ENCODE measurements around the gene AMOTL1.

AMOTL1 gene

DNA sequence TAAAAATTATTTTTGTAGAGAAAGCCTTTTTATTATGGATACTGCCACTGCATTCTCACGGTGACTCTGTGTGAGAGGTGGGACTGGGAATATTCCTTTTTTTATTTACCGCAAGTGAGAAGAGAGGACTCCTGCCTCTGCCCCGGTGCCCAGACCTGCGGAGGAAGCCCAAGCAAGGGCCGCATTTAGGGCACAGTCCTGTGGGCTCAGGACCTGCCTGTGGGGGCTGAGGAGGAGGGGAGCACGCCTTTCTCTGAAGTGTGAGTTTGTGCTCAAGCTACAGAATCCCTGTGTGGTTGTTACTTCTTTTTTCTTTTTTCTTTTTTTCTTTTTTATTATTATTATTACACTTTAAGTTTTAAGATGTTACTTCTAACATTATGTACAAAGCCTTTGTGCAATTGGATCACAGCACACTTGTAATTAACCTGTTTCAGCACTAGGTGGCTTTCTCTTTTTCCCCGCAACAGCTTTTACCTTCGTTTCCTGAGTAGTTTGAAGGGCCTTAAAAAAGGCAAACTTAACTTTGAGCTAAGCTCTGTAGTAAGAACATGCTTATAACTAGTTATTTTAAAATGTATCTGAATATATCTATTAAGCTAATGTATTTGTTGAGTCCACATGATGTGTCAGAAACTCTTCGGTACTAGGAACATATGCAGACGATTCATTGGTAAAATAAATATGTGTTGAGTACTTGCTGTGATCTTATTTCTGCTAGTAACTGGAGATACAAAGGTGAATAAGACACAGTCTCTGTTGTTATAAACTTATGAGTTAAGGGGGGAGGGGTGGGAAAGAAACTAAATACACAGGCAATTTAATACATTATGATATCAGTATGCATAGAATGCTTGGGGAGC lies 18.3 kb downstream of the AMOTL1 start:
- CTCF ChIA-PET: interaction anchor here (0.6 to 1.1 kb wide), 5 partner anchors 9 to 167 kb away, joined by 3 to 4 read pairs (median 3); no protein-coding TSS in a partner anchor
- DNase-seq (ENCODE audit: extremely low spot score): peak; percentile 45
- no peak for TF ChIP-seq SP1 (IDR thresholded peaks at IDR 0.05)
- no peak for TF ChIP-seq LEF1 (IDR thresholded peaks at IDR 0.05; ENCODE audit: borderline replicate concordance)
- TF ChIP-seq NFRKB (IDR thresholded peaks at IDR 0.05): no peak
- TF ChIP-seq HDGF (IDR thresholded peaks at IDR 0.05; ENCODE audit: borderline replicate concordance): no peak
- no peak for TF ChIP-seq FOXM1 (IDR thresholded peaks at IDR 0.05; ENCODE audit: borderline replicate concordance)
- POLR2A ChIA-PET: no interaction called here

DNA sequence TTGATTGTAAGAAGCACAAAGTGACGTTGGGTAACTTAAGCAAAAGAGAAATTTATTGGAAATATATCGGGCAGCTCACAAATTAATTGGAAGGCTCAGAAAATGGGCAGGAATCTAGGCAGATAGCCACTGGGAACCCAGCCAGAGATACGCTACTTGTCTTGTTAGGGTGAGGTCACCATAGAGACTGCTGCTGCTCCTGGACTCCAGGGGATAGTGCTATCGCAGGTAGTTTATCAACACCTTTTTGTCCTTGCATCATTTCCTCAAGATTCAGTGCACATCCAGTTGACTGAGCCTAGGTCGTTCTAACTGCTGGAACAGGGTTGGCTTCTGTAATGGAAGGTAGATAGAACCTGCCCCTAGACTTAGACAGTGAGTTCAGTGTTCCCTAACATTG lies 19.6 kb downstream of the AMOTL1 start:
- ChIA-PET POLR2A (interaction anchor here (1.3 kb wide), 1 partner anchor 20 kb away, joined by 3 read pairs; the partner anchor contains the start of gene AMOTL1), CTCF (no interaction called here)
- TF ChIP-seq, protein P1, sequence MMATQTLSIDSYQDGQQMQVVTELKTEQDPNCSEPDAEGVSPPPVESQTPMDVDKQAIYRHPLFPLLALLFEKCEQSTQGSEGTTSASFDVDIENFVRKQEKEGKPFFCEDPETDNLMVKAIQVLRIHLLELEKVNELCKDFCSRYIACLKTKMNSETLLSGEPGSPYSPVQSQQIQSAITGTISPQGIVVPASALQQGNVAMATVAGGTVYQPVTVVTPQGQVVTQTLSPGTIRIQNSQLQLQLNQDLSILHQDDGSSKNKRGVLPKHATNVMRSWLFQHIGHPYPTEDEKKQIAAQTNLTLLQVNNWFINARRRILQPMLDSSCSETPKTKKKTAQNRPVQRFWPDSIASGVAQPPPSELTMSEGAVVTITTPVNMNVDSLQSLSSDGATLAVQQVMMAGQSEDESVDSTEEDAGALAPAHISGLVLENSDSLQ (IDR thresholded peaks at IDR 0.05): no peak
- TF ChIP-seq ARNT (IDR thresholded peaks at IDR 0.05) (no peak), FOXK2 (IDR thresholded peaks at IDR 0.05) (no peak), LEF1 (IDR thresholded peaks at IDR 0.05; ENCODE audit: borderline replicate concordance) (no peak), CTBP1 (IDR thresholded peaks at IDR 0.05; ENCODE audit: borderline replicate concordance) (no peak), ZNF384 (IDR thresholded peaks at IDR 0.05) (no peak), FOXA1 (IDR thresholded peaks at IDR 0.05) (no peak), SUZ12 (IDR thresholded peaks at IDR 0.05) (no peak), L3MBTL2 (conservative IDR thresholded peaks at IDR 0.05) (no peak), TARDBP (IDR thresholded peaks at IDR 0.05) (no peak), HDGF (IDR thresholded peaks at IDR 0.05; ENCODE audit: borderline replicate concordance) (no peak), FOXM1 (IDR thresholded peaks at IDR 0.05; ENCODE audit: borderline replicate concordance) (no peak), ELF4 (IDR thresholded peaks at IDR 0.05) (no peak), SP1 (IDR thresholded peaks at IDR 0.05) (no peak), NFRKB (IDR thresholded peaks at IDR 0.05) (no peak), BHLHE40 (IDR thresholded peaks at IDR 0.05; ENCODE audit: borderline replicate concordance) (no peak)
- DNase-seq (ENCODE audit: extremely low spot score): no peak

DNA sequence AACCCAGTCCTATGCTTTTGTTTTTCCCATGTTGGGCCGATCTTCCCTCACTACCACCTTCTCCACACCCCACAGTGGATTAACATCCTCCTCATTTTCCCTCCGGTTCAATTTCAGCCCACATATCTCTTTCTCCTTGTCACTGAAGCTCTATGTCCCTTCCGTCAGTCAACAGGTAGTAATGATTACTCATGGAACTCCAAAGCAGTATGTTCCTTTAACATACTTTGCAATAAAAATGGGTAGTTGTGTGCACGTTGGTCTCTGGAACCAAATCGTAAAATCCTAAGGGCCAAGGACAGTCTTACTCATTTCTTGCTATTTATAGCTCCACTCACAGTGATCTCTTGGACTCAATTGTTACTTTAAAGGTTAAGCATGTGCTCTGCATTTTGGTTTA lies 20.2 kb downstream of the AMOTL1 start:
- POLR2A ChIA-PET: interaction anchor here (0.7 to 1.3 kb wide), 2 partner anchors 14 to 21 kb away, joined by 3 read pairs; partner anchors contain the start of gene AMOTL1
- CTCF ChIA-PET: interaction anchor here (0.5 to 1.0 kb wide), 2 partner anchors 57 to 165 kb away, joined by 3 to 4 read pairs; no protein-coding TSS in a partner anchor

DNA sequence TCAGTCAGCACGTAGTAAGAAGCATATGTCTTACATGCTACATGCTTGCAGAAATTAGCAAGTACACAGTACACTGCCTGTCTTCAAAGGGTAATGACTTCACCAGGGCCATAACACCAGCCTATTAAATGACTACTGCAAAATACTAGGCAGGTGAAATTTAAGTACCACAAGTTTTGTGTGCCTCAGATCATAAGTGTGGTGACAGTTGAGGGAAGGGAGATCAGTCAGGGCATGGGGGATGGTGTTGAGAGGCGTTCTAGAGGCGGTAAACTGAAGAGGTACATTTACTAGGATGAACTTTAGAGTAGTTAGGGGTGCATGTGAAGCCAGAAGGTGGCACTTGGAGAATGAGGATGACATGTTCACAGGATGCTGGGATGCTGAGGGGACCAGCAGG lies 22.0 kb downstream of the AMOTL1 start:
- TF ChIP-seq ARNT (IDR thresholded peaks at IDR 0.05): no peak
- TF ChIP-seq SUZ12 (IDR thresholded peaks at IDR 0.05): no peak
- TF ChIP-seq, protein P1 (IDR thresholded peaks at IDR 0.05): no peak
- no peak for DNase-seq (ENCODE audit: extremely low spot score)
- POLR2A ChIA-PET: no interaction called here
- CTCF ChIA-PET: no interaction called here

More for the DNA sequence above, 20.2 kb downstream of the AMOTL1 start:
- TF ChIP-seq, protein P1 (IDR thresholded peaks at IDR 0.05): peak; percentile 43
- TF ChIP-seq BHLHE40 (IDR thresholded peaks at IDR 0.05; ENCODE audit: borderline replicate concordance): no peak
- no peak for DNase-seq (ENCODE audit: extremely low spot score)

DNA sequence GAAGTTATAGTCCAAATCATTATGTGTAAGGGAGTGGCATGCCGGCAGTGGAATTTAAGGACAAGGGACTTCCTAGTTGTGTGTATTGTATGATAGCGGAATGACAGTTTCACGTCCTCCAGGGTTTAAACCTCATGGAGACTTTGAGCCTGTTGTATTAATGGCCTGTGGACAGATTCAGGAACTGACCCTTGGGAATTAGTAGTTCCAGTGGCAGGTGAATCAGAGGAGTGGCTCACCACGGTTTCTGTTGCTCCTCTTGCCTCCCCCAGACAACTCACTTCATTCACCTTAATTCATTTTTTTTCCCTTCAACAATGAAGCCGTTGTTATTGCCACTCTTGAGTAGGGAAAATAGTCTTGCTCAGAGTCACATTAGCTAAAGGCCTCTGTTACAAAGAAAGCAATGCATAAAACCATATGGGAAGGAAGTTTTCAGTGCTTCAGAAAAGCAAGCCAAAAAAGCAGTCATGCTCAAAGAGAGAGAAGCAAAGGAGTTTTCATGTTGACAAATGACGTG lies 22.6 kb downstream of the AMOTL1 start:
- CTCF ChIA-PET: no interaction called here
- no peak for TF ChIP-seq NFRKB (IDR thresholded peaks at IDR 0.05)
- no peak for TF ChIP-seq FOXM1 (IDR thresholded peaks at IDR 0.05; ENCODE audit: borderline replicate concordance)
- no peak for TF ChIP-seq LEF1 (IDR thresholded peaks at IDR 0.05; ENCODE audit: borderline replicate concordance)
- TF ChIP-seq SP1 (IDR thresholded peaks at IDR 0.05): no peak
- no peak for TF ChIP-seq BHLHE40 (IDR thresholded peaks at IDR 0.05; ENCODE audit: borderline replicate concordance)
- no peak for TF ChIP-seq HDGF (IDR thresholded peaks at IDR 0.05; ENCODE audit: borderline replicate concordance)
- no peak for TF ChIP-seq SUZ12 (IDR thresholded peaks at IDR 0.05)
- no peak for TF ChIP-seq TARDBP (IDR thresholded peaks at IDR 0.05)
- TF ChIP-seq ELF4 (IDR thresholded peaks at IDR 0.05): no peak
- no peak for TF ChIP-seq L3MBTL2 (conservative IDR thresholded peaks at IDR 0.05)
- no peak for TF ChIP-seq ZNF384 (IDR thresholded peaks at IDR 0.05)
- TF ChIP-seq, protein P1 (IDR thresholded peaks at IDR 0.05): no peak
- no peak for TF ChIP-seq CTBP1 (IDR thresholded peaks at IDR 0.05; ENCODE audit: borderline replicate concordance)
- TF ChIP-seq FOXK2 (IDR thresholded peaks at IDR 0.05): no peak
- TF ChIP-seq FOXA1 (IDR thresholded peaks at IDR 0.05): no peak
- TF ChIP-seq ARNT (IDR thresholded peaks at IDR 0.05): no peak
- no peak for DNase-seq (ENCODE audit: extremely low spot score)
- POLR2A ChIA-PET: no interaction called here
